K562 (cell line): ENCODE measurements around the gene DGKB. TPM values are rescaled to one million over a fixed set of nuclear protein-coding genes. Genes with fewer than 3 reads are reported as not detected.

Source experiments
- ATAC-seq: fragments of 200-7000 bp; cut with Tn5 transposase; 3 replicates; pipeline ENCODE4 v1.9.1; 2020; ENCODE audit warnings: moderate library complexity
- BruUV-seq: library from RNA; stranded (reverse); fragments of 400-500 nt; replicated peaks from 2 replicates; lab custom pipeline; 2021; lab: Mats Ljungman, UMichigan
- CTCF ChIA-PET: fragments of 300-600 bp; formaldehyde crosslinking; extraction: SDS; loops from one replicate; lab custom pipeline; 2021; ENCODE audit warnings: low intra/inter-chr PET ratio; lab: Yijun Ruan, JAX
- POLR2A ChIA-PET: fragments of 300-600, 350-650 bp; sonication (Branson Sonifier 250); formaldehyde crosslinking; extraction: SDS; loops from one replicate; lab custom pipeline; 2021; ENCODE audit warnings: antibody characterized with exemption, inconsistent platforms; lab: Yijun Ruan, JAX
- DNase-seq, 4 experiments: peaks; one replicate each; pipeline versions ENCODE4 v3.0.0 to v3.0.0-alpha.2; 2011 to 2018; ENCODE audit warnings: low spot score in 3 of 4, mixed read lengths in 3 of 4; ENCODE audit errors: extremely low read depth in 1 of 4
- FAIRE-seq: peaks from 2 replicates; lab custom pipeline; 2011; peaks lifted over from hg19 to GRCh38; lab: Jason Lieb, UNC
- H2AFZ ChIP-seq: 2 replicates; pipeline ENCODE4 v1.6.0; 2011; ENCODE audit warnings: low read depth, low read length, control low read depth, inconsistent platforms
- H3K27ac ChIP-seq: fragments of 200-600 bp; 3 replicates; pipeline ENCODE4 v1.8.0; 2011; ENCODE audit warnings: low read depth, mild to moderate bottlenecking, control low read depth, inconsistent platforms, low read length, moderate library complexity, mixed read lengths; ENCODE audit errors: extremely low read depth
- H3K27me3 ChIP-seq, 2 experiments: fragments of 300-600 bp in 1 of 2; 2 replicates in 1 of 2; 3 replicates in 1 of 2; pipeline versions ENCODE4 v1.6.0 to v1.8.0; 2011; ENCODE audit warnings: inconsistent platforms in 2 of 2, low read length in 2 of 2, mild to moderate bottlenecking in 1 of 2, mixed read lengths in 1 of 2, moderate library complexity in 1 of 2; ENCODE audit not compliant: control insufficient read depth in 2 of 2, insufficient read depth in 2 of 2
- H3K36me3 ChIP-seq: fragments of 300-600 bp; 3 replicates; pipeline ENCODE4 v1.8.0; 2011; ENCODE audit warnings: mild to moderate bottlenecking, low read length, inconsistent platforms; ENCODE audit not compliant: control insufficient read depth, insufficient read depth
- H3K4me1 ChIP-seq, 2 experiments: fragments of 200-600 bp in 1 of 2; replicated peaks in 1 of 2; 2 replicates in 1 of 2; 3 replicates in 1 of 2; pipeline versions ENCODE4 v1.5.1 to v1.8.0; 2011; ENCODE audit warnings: inconsistent platforms in 2 of 2, low read length in 2 of 2, mild to moderate bottlenecking in 1 of 2, mixed read lengths in 1 of 2, moderate library complexity in 1 of 2; ENCODE audit not compliant: control insufficient read depth in 2 of 2, insufficient read depth in 2 of 2
- H3K4me2 ChIP-seq: 2 replicates; pipeline ENCODE4 v1.6.1; 2011; ENCODE audit warnings: low read length, control low read depth, inconsistent platforms, mixed read lengths; ENCODE audit not compliant: insufficient read depth
- H3K4me3 ChIP-seq: fragments of 200-600 bp; sonication (generic), shearing (Covaris generic); 2 replicates; pipeline ENCODE4 v1.5.1; 2016; ENCODE audit warnings: control low read depth, inconsistent platforms
- H3K79me2 ChIP-seq: fragments of 200-600 bp; 3 replicates; pipeline ENCODE4 v1.8.0; 2011; ENCODE audit warnings: low read length, inconsistent platforms; ENCODE audit not compliant: control insufficient read depth, insufficient read depth
- H3K9ac ChIP-seq, 2 experiments: 2 replicates each; pipeline versions ENCODE4 v1.6.0 to v1.6.1; 2011; ENCODE audit warnings: low read depth in 2 of 2, low read length in 2 of 2, control low read depth in 1 of 2, inconsistent platforms in 1 of 2, mild to moderate bottlenecking in 1 of 2, mixed read lengths in 1 of 2; ENCODE audit not compliant: insufficient read depth in 1 of 2
- H3K9me1 ChIP-seq: one replicate; pipeline ENCODE4 v1.6.0; 2011; ENCODE audit warnings: inconsistent platforms, mild to moderate bottlenecking, low read length, moderate library complexity; ENCODE audit not compliant: control insufficient read depth, insufficient read depth
- H3K9me3 ChIP-seq: replicated peaks from 2 replicates; pipeline ENCODE4 v1.5.1; 2011; ENCODE audit warnings: low read depth, low read length, inconsistent platforms; ENCODE audit not compliant: control insufficient read depth, insufficient read depth
- H4K20me1 ChIP-seq: replicated peaks from 2 replicates; pipeline ENCODE4 v1.6.1; 2011; ENCODE audit warnings: low read length, inconsistent platforms, mixed read lengths; ENCODE audit not compliant: control insufficient read depth, insufficient read depth
- DMBX1 ChIP-seq: fragments of 250-450 bp; sonication (Bioruptor Pico); IDR thresholded peaks from 2 replicates; pipeline ENCODE4 v1.8.0; 2022; ENCODE audit warnings: inconsistent platforms, mild to moderate bottlenecking, moderate library complexity, borderline replicate concordance
- FOXK1 ChIP-seq: sonication (generic); formaldehyde crosslinking; IDR thresholded peaks from 2 replicates; pipeline ENCODE4 v1.8.0; 2022; ENCODE audit warnings: missing genetic modification reagents, mild to moderate bottlenecking, borderline replicate concordance
- FUS ChIP-seq: fragments of 200-400 bp; formaldehyde crosslinking; optimal IDR thresholded peaks from 2 replicates; pipeline ENCODE3; 2017; ENCODE audit warnings: low read depth, low read length
- NR4A1 ChIP-seq, 2 experiments: fragments of 250-450 bp in 1 of 2; fragments of 450-650 bp in 1 of 2; sonication (Bioruptor Pico) in 1 of 2; IDR thresholded peaks; 2 replicates each; pipeline versions ENCODE4 v1.4.0 to v1.6.1; 2016 to 2020; ENCODE audit warnings: mild to moderate bottlenecking in 2 of 2, missing compliant biosample characterization in 1 of 2, missing genetic modification characterization in 1 of 2, moderate library complexity in 1 of 2
- PHB2 ChIP-seq: fragments of 450-650 bp; IDR thresholded peaks from 2 replicates; pipeline ENCODE4 v1.6.1; 2017; ENCODE audit warnings: low read depth
- PTRF ChIP-seq: fragments of 450-650 bp; IDR thresholded peaks from 2 replicates; pipeline ENCODE4 v1.6.1; 2016; ENCODE audit warnings: mild to moderate bottlenecking, missing genetic modification characterization, missing compliant biosample characterization
- SNAPC5 ChIP-seq: fragments of 250-450 bp; sonication (Bioruptor Pico); IDR thresholded peaks from 2 replicates; pipeline ENCODE4 v1.8.0; 2021; ENCODE audit warnings: moderate library complexity, mild to moderate bottlenecking, inconsistent platforms
- SP1 ChIP-seq: sonication (generic); formaldehyde crosslinking; IDR thresholded peaks from 2 replicates; pipeline ENCODE4 v1.8.1; 2022; ENCODE audit warnings: mild to moderate bottlenecking, missing genetic modification reagents
- TFAP4 ChIP-seq: sonication (generic); formaldehyde crosslinking; IDR thresholded peaks from 2 replicates; pipeline ENCODE4 v1.8.0; 2022; ENCODE audit warnings: missing genetic modification reagents, mild to moderate bottlenecking, moderate library complexity, borderline replicate concordance
- TRIM25 ChIP-seq: fragments of 450-650 bp; IDR thresholded peaks from 2 replicates; pipeline ENCODE4 v1.7.0; 2016; ENCODE audit warnings: borderline replicate concordance
- ZNF764 ChIP-seq: fragments of 250-450 bp; sonication (Bioruptor Pico); IDR thresholded peaks from 2 replicates; pipeline ENCODE4 v1.4.0; 2020; ENCODE audit warnings: low read depth, mild to moderate bottlenecking, moderate library complexity
- ZNF79 ChIP-seq: fragments of 250-450 bp; sonication (Bioruptor Pico); IDR thresholded peaks from 2 replicates; pipeline ENCODE4 v1.4.0; 2020; ENCODE audit warnings: low read depth, mild to moderate bottlenecking, moderate library complexity
- WGBS: fragments of 100-300 bp; shearing (Covaris generic); methylation state at CpG from one replicate; pipeline ENCODE4 v1.1.6; 2016; ENCODE audit warnings: low coverage, mixed read lengths; ENCODE audit not compliant: insufficient coverage; ENCODE audit errors: missing lambda C conversion rate; 5-methylcytosine and 5-hydroxymethylcytosine counted together
- in situ Hi-C: fragments of 300-500 bp; cut with MboI; formaldehyde crosslinking; loops from 4 replicates; pipeline ENCODE4 v1.15.0; 2018; ENCODE audit warnings: inconsistent platforms, mixed read lengths
- intact Hi-C: fragments of 100-400 bp; cut with micrococcal nuclease; formaldehyde crosslinking; loops from 2 replicates; pipeline ENCODE4 v1.14.2; 2022
- polyA plus RNA-seq, 8 experiments: library from polyadenylated mRNA; depleted of rRNA in 4 of 8; stranded (reverse) in 5 of 8; unstranded in 3 of 8; fragments of >200 nt; fragmentation: Nextera tagmentation in 2 of 8; fragmentation: Illumina TruSeq in 1 of 8; extraction: Ambion mirVana in 2 of 8; extraction: Trizol in 1 of 8; gene quantifications; 2 replicates each; pipeline versions ENCODE4 v1.2.1 to v1.2.3, GENCODE V29; 2011 to 2014; ENCODE audit warnings: inconsistent platforms in 1 of 8, missing spikeins in 1 of 8
- total RNA-seq, 7 experiments: library from RNA; depleted of rRNA in 6 of 7; stranded (reverse); fragments of >200 nt in 6 of 7; fragmentation: Illumina TruSeq in 2 of 7; extraction: Trizol in 2 of 7; gene quantifications; 2 replicates each; pipeline versions ENCODE4 v1.2.1 to v1.2.3, GENCODE V29; 2011 to 2021; ENCODE audit warnings: low replicate concordance in 1 of 7

The DGKB gene
- total and polyA plus RNA-seq, 9 of the 15 experiments (the other 6 are each of a cell fraction or from before 2014, with no cell fraction given): 0.01 TPM; not detected in 8

- BruUV-seq: no TSS peak
- H3K9ac ChIP-seq: no peak overlapping the region
- FAIRE-seq (no peak), DNase-seq (no peak), ATAC-seq (no peak)
- no peak for TF ChIP-seq DMBX1
- TF ChIP-seq ZNF79: no peak
- TF ChIP-seq FUS: no peak
- no peak for TF ChIP-seq TFAP4
- TF ChIP-seq SNAPC5: no peak
- no peak for TF ChIP-seq TRIM25
- TF ChIP-seq FOXK1 (CRISPR knock-in tag): no peak
- no peak for TF ChIP-seq PHB2
- no peak for TF ChIP-seq NR4A1 (CRISPR knock-in tag; IDR thresholded peaks at IDR 0.05)
- no peak for TF ChIP-seq NR4A1 (tag; IDR thresholded peaks at IDR 0.05)
- no peak for TF ChIP-seq SP1 (CRISPR knock-in tag)
- TF ChIP-seq ZNF764 (CRISPR knock-in tag): no peak
- no peak for TF ChIP-seq PTRF
- in situ Hi-C loops: no loop called here
- no peak overlapping the region for H3K4me2 ChIP-seq
- no peaks in the 10 kb centered on the region for H3K9me1 ChIP-seq
- 0% methylated on average over 2 of the region's 2 CpGs for WGBS
- H3K4me3 ChIP-seq: no peak overlapping the region
- no peak overlapping the region for H2AFZ ChIP-seq
- 0 out of 2 replicates have a peak, but pooled peaks cover 1% of the 10 kb centered on the region for H3K9me3 ChIP-seq
- no peaks in the 10 kb centered on the region for H4K20me1 ChIP-seq
- intact Hi-C loops: no loop called here
- no peaks in the 10 kb centered on the region for H3K79me2 ChIP-seq
- no peaks in the 10 kb centered on the region for H3K27me3 ChIP-seq
- H3K4me1 ChIP-seq: no peaks in the 10 kb centered on the region
- H3K36me3 ChIP-seq: no peaks in the 10 kb centered on the region
- no peak overlapping the region for H3K27ac ChIP-seq
- ChIA-PET POLR2A (no interaction called here), CTCF (no interaction called here)
Observed at GRCh38 chr7:14773729-14774271, 128.8 kb downstream of the DGKB start.
